Brain microvascular endothelial cell (primary cell): ENCODE data around the gene TMEM203.

Experiments used
- DNase-seq: peaks from one replicate; pipeline ENCODE4 v3.0.0-alpha.2; 2020
- H3K27ac ChIP-seq: fragments of 250-450 bp; sonication (Bioruptor Pico); 2 replicates; pipeline ENCODE4 v1.5.1; 2020; ENCODE audit warnings: mild to moderate bottlenecking, moderate library complexity
- H3K27me3 ChIP-seq: fragments of 250-450 bp; sonication (Bioruptor Pico); replicated peaks from 2 replicates; pipeline ENCODE4 v1.5.1; 2020; ENCODE audit warnings: mild to moderate bottlenecking
- H3K36me3 ChIP-seq: fragments of 250-450 bp; sonication (Bioruptor Pico); replicated peaks from 2 replicates; pipeline ENCODE4 v1.5.1; 2020; ENCODE audit warnings: mild to moderate bottlenecking
- H3K4me3 ChIP-seq: 2 replicates; pipeline ENCODE4 v1.5.1; 2011; ENCODE audit warnings: low read depth, mild to moderate bottlenecking, control low read depth, low read length, moderate library complexity
- in situ Hi-C: cut with HindIII; loops from 2 replicates; pipeline ENCODE4 v1.10.0; 2017; ENCODE audit warnings: low sequenced_read_pairs, low pct_ligation_motif_present
- TF ChIP-seq, protein P1 (sequence below): IDR thresholded peaks from 2 replicates; pipeline ENCODE4 v1.5.1; 2011; ENCODE audit warnings: low read depth, mild to moderate bottlenecking, moderate library complexity, low read length, control low read depth, inconsistent platforms; ENCODE audit errors: missing control alignments

TMEM203 gene

GRCh38 chr9:137233143-137233980 is 27.9 kb upstream of the TMEM203 start:
- no peak overlapping the region for H3K4me3 ChIP-seq
- TF ChIP-seq, protein P1, sequence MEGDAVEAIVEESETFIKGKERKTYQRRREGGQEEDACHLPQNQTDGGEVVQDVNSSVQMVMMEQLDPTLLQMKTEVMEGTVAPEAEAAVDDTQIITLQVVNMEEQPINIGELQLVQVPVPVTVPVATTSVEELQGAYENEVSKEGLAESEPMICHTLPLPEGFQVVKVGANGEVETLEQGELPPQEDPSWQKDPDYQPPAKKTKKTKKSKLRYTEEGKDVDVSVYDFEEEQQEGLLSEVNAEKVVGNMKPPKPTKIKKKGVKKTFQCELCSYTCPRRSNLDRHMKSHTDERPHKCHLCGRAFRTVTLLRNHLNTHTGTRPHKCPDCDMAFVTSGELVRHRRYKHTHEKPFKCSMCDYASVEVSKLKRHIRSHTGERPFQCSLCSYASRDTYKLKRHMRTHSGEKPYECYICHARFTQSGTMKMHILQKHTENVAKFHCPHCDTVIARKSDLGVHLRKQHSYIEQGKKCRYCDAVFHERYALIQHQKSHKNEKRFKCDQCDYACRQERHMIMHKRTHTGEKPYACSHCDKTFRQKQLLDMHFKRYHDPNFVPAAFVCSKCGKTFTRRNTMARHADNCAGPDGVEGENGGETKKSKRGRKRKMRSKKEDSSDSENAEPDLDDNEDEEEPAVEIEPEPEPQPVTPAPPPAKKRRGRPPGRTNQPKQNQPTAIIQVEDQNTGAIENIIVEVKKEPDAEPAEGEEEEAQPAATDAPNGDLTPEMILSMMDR: no peak
- no peak for DNase-seq
- in situ Hi-C loops: no loop called here
- H3K27me3 ChIP-seq: no peaks in the 10 kb centered on the region
- no peaks in the 10 kb centered on the region for H3K36me3 ChIP-seq
- H3K27ac ChIP-seq: no peak overlapping the region

- no peak for DNase-seq
- in situ Hi-C loops: no loop called here
- TF ChIP-seq, protein P1: no peak
- no peak overlapping the region for H3K27ac ChIP-seq
- H3K4me3 ChIP-seq: no peak overlapping the region
- H3K36me3 ChIP-seq: no peaks in the 10 kb centered on the region
- H3K27me3 ChIP-seq: no peaks in the 10 kb centered on the region
These were observed 27.1 kb upstream of the TMEM203 start for GRCh38 chr9:137232510-137232909.

GRCh38 chr9:137232101-137232500 is 26.7 kb upstream of the TMEM203 start:
- Histone ChIP-seq H3K27me3 (no peaks in the 10 kb centered on the region), H3K4me3 (no peak overlapping the region), H3K36me3 (no peaks in the 10 kb centered on the region), H3K27ac (no peak overlapping the region)
- in situ Hi-C loops: no loop called here
- no peak for DNase-seq
- TF ChIP-seq, protein P1: no peak

GRCh38 chr9:137231372-137232039 is 26.1 kb upstream of the TMEM203 start:
- no peaks in the 10 kb centered on the region for H3K27me3 ChIP-seq
- no peak overlapping the region for H3K27ac ChIP-seq
- in situ Hi-C loops: no loop called here
- no peak for DNase-seq
- no peaks in the 10 kb centered on the region for H3K36me3 ChIP-seq
- no peak overlapping the region for H3K4me3 ChIP-seq
- TF ChIP-seq, protein P1: no peak

GRCh38 chr9:137230705-137231371 is 25.4 kb upstream of the TMEM203 start, which contains the start of gene SLC34A3:
TSS of gene SLC34A3 (plus strand) at chr9:137230901. CDS start at chr9:137231703, 802 bp downstream.
- Histone ChIP-seq H3K27ac (no peak within 1 kb of the TSS), H3K36me3 (no peaks in the 10 kb centered on the region), H3K4me3 (no peak within 1 kb of the TSS), H3K27me3 (no peaks in the 10 kb centered on the region)
- TF ChIP-seq, protein P1: no peak
- in situ Hi-C loops: no loop called here
- DNase-seq: no peak
